COLO668 (cell line): Measurements from ENCODE around the gene EXOC4.
"Not testable (repeated sequence)": the region's sequence is repeated elsewhere in the genome, so short reads cannot be mapped to it uniquely, and the experiment has no call there.

ENCODE experiments used
- DNase-seq: peaks from one replicate; lab custom pipeline; 2025; ENCODE audit not compliant: unreplicated experiment; lab: John Stamatoyannopoulos, UW

Gene EXOC4

DNA sequence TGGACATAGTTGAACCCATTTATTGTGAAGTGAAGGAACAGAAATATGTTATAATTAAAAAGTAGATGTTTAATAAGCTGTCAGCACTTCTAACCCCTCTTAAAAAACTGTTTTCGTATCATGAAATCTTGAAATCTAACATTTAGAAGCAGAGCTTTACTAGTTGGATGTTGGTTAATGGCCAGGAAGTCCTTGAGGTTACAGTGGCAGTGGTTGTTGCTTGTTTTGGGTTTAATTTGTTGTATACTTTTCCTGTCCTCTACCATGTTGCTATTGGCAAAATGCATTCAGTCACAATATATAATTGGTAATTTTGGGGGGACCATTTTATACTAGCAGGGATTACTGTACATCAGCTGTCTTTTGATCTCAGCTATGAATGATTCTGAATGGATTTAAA is 60.7 kb downstream of the EXOC4 start:
- no peak for DNase-seq

DNA sequence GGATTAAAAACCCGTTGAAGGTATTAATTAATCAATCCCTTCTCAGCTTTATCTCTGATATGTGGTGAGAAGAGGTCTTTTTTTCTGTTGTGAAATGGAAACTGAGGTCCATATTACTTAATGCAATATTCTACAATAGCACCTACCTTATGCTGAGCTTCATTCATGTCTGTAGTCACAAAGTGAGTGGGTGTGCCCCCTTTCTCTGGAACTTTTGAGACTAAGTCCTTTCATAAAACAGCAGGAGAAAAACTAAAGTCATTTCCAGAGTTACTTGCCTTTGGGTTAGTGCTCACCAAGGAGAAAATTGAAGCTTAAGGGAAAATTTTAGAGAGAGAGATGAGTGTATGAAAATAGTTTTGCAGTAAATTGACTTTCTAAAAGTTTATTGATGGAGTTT is 61.2 kb downstream of the EXOC4 start:
- DNase-seq, result no peak

DNA sequence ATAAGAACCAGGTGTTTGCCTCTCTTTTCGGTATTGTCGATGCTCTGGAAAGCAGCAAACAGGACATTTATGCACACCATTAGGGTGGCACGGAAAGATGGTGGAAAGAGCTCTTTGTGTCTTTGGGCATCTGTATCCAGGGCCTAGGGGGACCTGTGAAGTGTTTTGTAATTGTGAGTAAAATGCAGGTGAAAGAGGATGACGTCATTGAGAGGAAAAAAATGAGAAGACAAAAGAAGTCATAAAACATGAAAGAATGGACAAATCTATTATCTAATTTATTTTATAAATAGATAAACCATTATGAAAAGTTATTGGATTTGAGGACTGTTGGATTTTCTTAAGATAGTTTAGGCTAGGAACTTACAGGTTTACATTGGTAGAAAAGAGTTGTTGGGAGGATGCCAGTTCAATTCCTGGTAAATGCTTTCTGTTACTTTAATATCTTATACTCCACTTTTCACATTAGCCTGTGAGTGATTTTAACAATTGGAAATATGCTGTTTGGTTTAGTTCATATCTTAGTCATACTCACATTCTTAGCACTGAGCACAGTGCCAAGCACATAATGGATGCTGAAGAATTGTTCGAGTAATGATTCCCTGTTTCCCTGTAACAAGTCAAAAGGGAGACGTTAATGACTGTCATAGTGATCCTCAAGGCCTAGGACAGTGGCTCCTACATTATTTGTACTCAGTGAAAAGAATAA is 62.6 kb downstream of the EXOC4 start:
- DNase-seq, result no peak

DNA sequence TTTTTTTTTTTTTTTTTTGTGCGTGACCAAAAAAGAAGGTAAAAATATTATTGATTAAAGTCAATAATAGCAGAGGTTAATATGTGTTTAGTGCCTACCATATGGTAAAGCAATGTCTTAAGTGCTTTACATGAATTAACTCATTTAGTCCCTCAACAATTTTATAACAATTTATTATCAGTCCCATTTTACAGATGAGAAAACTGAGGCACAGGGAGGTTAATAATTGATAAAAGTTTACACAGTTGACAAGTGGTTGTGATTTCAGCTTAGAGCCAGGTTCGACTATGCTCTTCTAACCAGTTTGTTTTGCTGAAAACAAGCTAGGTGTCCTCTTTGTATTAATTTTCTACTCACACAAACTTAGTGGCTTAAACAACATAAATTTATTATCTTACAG is 67.0 kb downstream of the EXOC4 start:
- DNase-seq, result no peak

DNA sequence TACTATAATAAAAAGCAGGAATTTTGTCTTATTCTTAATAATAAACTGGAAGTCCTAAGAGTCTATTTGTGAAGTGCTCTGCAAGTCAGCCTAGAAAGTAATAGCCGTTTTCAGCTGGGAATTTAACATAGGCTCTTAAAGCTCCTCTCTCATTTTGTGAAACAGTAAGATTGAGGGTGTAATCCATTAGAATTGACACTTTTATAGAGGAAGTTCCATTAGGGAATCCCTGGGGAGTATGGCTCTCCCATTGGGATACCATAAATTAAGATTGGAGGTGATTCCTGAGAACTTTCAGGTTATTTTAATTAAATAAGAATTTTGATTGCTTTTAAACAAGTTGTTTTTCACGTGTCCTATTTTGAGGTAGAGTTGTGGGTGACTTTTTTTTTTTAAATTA is 68.0 kb downstream of the EXOC4 start:
- no peak for DNase-seq

DNA sequence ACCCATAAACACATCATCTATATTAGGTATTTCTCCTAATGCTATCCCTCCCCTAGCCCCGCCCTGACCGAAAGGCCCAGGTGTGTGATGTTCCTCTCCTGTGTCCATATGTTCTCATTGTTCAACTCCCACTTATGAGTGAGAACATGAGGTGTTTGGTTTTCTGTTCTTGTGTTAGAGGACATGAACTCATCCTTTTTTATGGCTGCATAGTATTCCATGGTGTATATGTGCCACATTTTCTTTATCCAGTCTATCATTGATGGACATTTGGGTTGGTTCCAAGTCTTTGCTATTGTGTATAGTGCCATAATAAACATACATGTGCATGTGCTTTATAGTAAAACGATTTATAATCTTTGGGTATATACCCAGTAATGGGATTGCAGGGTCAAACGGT is 68.5 kb downstream of the EXOC4 start:
- DNase-seq, result not testable (repeated sequence)

DNA sequence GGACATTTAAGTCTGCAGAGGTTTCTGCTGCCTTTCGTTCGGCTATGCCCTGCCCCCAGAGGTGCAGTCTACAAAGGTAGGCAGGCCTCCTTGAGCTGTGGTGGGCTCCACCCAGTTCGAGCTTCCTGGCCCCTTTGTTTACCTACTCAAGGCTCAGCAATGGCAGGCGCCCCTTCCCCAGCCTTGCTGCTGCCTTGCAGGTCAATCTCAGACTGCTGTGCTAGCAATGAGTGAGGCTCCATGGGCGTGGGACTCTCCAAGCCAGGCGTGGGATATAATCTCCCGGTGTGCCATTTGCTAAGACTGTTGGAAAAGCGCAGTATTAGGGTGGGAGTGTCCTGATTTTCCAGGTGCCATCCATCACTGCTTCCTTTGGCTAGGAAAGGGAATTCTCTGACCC is 73.9 kb downstream of the EXOC4 start:
- DNase-seq, result not testable (repeated sequence)

DNA sequence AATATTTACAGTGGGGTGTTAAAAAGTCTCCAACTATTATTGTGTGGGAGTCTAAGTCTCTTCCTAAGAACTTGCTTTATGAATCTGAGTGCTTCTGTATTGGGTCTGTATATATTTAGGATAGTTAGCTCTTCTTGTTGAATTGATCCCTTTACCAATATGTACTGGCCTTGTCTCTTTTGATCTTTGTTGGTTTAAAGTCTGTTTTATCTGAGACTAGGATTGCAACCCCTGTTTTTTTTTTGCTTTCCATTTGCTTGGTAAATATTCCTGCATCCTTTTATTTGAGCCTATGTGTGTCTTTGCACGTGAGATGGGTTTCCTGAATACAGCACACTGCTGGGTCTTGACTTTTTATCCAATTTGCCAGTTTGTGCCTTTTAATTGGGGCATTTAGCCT is 75.1 kb downstream of the EXOC4 start:
- DNase-seq, result not testable (repeated sequence)

DNA sequence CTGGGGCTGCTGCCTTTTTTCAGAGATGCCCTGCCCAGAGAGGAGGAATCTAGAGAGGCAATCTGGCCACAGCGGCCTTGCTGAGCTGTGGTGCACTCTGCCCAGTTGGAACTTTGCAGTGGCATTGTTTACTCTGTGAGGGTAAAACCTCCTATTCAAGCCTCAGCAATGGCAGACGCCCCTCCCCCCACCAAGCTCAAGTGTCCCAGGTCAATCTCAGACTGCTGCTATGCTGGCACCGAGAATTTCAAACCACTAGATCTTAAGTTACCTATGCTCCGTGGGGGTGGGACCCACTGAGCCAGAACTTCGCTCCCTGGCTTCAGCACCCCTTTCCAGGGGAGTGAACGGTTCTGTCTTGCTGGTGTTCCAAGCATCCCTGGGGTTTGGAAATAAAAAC is 77.2 kb downstream of the EXOC4 start:
- no peak for DNase-seq

DNA sequence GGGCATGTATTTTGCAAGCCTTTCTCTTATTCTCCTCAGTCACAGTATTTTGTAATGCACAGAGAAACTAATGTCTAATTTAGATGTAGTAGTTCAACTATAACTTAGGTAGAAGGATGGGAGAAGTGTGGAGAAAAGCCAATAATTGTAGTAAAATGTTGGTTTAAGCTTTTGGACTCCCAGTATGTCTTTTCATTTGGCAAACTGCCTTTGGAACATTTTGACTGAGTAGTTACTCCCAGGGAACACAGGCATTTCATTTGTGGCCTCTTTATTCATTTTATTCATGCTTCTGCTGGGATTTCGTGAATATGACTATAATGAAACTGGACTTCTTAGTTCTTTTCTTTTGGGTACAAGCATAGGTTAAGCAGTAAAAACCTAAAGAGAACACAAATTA is 79.0 kb downstream of the EXOC4 start:
- no peak for DNase-seq

DNA sequence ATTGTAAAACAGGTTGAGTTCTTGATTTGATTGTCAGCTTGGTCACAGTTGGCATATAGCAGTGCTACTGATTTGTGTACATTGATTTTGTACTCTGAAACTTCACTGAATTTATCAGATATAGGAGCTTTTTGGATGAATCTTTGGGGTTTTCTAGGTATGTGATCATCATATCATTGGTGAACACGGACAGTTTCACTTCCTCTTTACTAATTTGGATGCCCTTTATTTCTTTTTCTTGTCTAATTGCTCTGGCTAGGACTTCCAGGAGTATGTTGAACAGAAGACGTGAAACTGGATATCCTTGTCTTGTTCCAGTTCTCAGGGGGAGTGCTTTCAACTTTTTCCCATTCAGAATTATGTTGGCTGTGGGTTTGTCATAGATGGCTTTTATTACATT is 86.9 kb downstream of the EXOC4 start:
- DNase-seq, result no peak

DNA sequence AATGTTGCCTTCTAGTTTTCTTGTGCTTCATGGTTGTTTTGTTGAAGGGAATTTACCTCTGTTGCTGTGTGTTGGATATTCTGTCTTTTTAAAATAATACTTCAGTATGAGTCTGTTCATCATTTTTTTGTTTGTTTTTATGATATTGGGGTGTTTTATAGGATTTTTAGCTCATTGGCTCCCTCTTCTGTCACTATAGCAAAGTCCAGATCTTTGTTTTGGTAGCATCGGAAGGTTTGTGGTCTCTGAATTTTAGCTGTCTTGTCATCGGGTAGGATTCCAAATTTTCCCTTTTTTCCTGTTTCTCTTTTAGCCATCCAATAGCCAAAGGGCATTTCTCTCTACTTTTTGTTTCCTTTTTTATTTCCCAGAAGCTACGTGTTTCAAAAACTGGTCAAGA is 91.4 kb downstream of the EXOC4 start:
- no peak for DNase-seq

DNA sequence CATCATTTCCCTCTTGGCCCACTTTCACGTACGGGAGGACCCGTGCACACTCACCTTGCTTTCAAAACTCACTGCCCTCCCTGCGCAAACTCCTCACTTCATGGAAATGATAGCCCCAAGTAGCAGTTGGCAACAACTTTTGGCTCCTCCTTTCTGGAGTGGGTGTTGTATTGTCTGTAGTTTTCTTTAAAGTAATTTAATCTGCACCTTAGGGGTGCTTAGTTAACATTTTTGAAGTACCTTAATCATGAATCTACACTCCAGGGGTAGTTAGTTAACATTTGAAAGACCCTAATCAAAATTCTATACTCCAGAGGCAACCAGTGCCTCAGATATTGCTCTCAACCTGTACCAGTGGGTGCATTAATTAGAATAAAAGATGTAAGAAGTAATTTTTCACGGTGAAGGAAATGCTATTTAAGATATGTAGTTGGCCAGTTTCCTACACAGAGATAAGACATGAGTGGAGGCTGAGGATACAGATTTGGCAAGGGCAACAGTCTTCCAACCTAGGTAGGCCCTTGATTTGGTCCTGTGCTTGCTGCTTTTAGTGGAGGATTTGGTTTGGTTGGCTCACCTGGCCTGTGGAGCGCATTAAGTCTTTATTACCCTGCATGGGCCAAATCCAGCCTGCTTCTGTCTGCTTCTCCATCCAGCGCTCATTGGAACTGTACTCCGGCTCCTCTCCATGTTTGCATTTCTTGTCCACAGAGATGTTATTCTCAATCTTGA is 93.0 kb downstream of the EXOC4 start:
- no peak for DNase-seq

DNA sequence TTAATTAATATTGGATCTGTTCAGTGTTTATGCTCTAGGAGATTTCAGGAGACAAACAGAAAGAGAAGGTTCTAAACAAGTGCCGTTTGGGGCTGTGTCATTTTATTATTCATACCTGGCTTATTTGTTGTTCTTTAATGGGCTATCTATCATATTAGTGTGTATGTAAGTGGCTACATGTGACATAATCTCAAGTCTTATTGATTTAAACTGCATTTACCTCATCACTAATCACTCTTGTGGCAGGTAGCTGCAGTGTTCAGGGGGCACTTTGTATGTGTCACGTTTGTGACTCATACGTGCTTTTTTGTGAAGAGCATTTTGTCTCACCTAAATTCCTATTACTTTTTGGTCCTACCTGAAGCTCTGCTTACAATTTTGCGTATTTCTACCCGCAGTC is 95.4 kb downstream of the EXOC4 start:
- DNase-seq, result no peak

DNA sequence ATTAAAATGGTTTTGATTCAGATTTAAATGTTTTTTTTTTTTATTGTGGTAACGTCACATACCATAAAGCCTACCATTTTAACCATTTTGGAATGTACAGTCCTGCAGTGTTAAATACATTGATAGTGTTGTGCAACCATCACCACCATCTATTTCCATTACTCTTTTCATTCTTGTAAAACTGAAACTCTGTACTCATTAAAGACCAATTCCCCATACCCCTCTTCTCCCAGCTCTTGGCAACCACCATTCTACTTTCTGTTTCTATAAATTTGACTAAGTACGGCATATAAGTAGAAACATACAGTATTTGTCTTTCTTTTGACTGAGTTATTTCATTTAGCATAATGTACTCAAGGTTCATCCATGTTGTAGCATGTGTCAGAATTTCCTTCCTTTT is 96.2 kb downstream of the EXOC4 start:
- no peak for DNase-seq

DNA sequence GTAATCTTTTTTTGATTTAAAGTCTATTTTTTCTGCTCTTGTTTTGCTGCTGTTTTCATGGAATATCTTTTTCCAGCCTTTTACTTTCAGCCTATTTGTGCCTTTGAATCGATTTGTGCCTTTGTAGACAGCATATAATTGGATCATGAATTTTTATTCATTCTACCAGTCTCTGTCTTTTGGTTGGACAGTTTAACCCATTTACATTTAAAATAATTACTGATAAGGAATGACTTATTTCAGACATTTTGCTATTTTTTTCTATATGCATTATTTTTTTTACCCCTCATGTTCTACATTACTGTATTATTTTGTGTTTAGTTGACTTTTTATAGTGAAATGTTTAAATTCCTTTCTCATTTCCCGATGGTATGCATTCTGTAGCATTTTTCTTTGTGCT is 99.6 kb downstream of the EXOC4 start:
- DNase-seq, result no peak

DNA sequence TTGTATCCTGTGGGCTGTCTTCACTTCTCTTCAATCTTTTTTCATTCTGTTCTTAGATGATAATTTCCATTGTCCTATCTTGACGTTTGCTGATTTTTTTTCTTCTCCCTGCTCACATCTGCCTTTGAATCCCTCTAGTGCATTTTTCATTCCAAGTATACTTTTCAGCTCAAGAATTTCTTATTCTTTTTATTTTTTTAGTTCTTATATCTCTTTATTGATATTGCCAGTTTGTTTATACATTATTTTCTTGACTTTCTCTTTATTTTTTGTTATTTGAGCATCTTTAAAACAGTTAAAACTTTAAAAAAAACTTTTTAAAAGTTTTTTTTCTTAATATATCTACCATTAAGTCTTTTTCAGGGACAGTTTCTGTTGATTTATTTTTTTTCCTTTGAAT is 100.9 kb downstream of the EXOC4 start:
- DNase-seq, result no peak

DNA sequence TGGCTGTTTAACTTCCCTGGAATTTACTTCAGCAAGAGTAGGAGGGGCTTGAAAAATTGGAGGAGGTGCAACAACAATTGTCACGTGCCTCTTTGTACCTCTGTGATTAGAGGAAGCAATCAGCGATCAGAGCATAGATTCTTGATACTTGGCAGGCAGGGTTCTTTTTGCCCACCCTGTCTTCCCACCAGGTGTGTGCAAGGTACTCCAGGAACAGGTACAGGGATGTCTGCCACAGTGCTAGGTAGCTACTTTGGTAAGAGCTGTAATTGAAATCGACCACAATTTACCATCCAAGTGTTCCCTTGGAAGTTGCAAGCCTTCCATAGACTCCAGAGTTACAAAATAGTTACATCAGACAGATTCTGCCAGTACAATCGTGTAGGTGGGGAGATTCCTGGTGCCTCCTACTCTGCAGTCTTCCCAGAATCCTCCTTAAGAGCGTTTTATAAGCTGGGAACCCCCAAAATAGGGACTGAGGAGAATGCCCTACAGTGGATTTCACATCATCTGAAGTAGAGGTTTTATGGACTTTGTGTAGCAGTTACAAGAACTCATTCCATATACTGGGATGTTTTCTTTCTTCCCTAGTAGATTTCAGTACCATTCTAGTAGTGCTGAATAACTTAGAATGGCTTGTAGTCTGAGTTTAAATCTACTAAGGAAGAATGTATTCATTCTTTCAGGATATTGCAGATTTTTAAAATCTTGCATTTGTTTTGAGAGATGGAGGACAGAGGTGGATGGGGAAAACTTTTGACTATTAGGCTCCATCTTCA is 101.9 kb downstream of the EXOC4 start:
- no peak for DNase-seq

DNA sequence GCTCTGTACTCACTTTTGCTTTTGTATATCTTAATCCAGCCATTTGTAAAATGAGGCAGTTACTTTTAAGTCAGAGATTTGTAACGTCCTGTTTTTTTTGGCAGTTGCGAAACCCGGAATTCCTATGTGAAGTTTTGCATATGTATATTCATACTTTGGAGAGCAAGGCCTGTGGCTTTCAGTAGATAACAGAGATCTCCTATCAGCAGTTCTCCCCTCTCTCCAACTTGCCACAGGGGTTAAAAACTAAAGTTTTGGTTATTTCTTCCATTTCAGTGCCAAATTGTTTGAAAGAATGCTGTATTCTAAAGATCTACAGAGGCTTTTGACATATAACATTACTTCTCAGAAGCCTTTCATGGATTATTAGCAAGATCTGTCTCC is 102.4 kb downstream of the EXOC4 start:
- DNase-seq, result no peak

DNA sequence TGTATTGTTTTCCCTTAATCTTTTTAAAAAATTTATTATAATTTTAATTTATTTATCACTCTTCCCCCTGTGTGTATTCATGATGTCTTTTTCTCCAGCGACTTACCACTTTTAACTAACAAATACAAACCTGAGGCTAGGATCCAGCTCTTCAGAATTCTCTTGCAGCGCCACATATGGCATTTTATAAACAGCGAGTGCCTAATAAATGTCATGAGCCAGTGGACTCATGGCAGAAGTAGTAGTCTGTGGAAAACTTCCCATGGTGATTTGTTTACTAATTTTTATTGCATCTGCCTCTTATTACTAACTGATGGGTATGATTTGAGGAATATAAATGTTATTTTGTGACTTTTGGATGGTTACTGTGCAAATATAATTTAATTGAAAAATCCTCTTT is 102.9 kb downstream of the EXOC4 start:
- DNase-seq, result no peak

DNA sequence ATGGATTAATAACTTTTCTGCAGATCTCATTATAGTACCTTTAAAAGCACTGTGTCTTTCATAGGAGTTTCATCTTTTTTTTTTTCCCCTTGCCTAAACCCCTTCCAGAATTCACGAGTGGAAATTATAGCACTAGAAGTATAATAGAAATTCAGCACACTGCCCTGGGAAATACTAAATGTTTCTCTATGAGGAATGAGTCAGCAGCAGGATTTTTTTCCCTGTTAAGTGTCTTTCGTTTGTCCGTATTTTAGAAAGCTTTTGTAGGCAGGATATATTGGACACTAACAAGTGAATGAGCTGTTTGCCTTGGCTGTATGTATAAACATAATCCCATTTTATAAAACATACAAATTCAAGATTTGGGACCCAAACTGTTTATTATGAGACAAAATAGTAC is 105.8 kb downstream of the EXOC4 start:
- no peak for DNase-seq

DNA sequence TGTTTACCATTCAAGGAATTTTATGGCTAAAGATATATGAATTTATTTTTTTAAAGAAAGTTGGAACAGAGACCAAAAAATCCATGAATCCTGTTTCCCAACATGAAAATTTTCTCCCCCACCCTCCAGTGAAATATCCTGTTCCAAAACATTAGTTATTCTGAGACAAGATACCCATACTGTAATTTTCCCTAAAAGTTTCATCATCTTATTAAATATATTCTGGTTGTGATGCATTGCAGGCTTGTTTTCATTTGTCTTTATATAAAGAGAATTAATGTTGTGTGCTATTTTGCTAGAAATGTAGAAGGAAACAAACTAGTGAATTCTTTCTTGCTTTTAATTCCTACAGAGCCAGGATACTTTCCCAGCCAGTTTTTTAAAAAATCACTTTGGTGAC is 106.6 kb downstream of the EXOC4 start:
- DNase-seq, result no peak
